Heart left ventricle (tissue), 13 donors: ENCODE measurements around the gene GTF2IRD1.
A peak's percentile ranks its signal among the peaks of the same experiment; 100 is the strongest.

Source experiments
- POLR2A ChIP-seq, 2 donors: fragments of 450-650 bp; IDR thresholded peaks; one replicate each; pipeline ENCODE4 v1.6.1; 2017; ENCODE audit warnings: antibody characterized with exemption in 2 of 2, mild to moderate bottlenecking in 2 of 2, moderate library complexity in 2 of 2
- TF ChIP-seq, protein P1 (sequence below), 12 donors: fragments of 200-600 bp; sonication (generic) in 4 of 12; IDR thresholded peaks; one replicate each; pipeline versions ENCODE4 v1.5.0 to v1.8.0; 2018 to 2022; ENCODE audit warnings: antibody characterized with exemption in 12 of 12, mild to moderate bottlenecking in 5 of 12
- donor health status: ischemic (EF 13 %, LVEDD 7.1; RV severe dilation, severe dysfunction).
- donor health status: DM: no; HTN: yes; CAD: no.
- donor health status: DM: no; HTN: no; CAD: no.
- donor health status: ischemic (EF 25% LVEDD 6.9; RV normal size, moderate dysfunction).
- donor health status: ischemic (EF 25% LVEDD 5.7; RV mildly dilated, moderate dysfunction).
- donor health status: ischemic (EF 35%, LVEDD 5.7; RV mildly dilated, moderate dysfunction).
- donor health status: nonischemic (EF 11% LVEDD 7.7; RV severe dilation, severe dysfunction).
- donor health status: DM: yes; HTN: yes; CAD: no.
- donor health status: PGD.
- donor health status: ischemic (EF 29% LVEDD 5.4; RV normal size, mild dysfunction).
- donor health status: nonischemic (EF 23%, LVEDD 6.1; RV moderate dilation, normal function).

DNA sequence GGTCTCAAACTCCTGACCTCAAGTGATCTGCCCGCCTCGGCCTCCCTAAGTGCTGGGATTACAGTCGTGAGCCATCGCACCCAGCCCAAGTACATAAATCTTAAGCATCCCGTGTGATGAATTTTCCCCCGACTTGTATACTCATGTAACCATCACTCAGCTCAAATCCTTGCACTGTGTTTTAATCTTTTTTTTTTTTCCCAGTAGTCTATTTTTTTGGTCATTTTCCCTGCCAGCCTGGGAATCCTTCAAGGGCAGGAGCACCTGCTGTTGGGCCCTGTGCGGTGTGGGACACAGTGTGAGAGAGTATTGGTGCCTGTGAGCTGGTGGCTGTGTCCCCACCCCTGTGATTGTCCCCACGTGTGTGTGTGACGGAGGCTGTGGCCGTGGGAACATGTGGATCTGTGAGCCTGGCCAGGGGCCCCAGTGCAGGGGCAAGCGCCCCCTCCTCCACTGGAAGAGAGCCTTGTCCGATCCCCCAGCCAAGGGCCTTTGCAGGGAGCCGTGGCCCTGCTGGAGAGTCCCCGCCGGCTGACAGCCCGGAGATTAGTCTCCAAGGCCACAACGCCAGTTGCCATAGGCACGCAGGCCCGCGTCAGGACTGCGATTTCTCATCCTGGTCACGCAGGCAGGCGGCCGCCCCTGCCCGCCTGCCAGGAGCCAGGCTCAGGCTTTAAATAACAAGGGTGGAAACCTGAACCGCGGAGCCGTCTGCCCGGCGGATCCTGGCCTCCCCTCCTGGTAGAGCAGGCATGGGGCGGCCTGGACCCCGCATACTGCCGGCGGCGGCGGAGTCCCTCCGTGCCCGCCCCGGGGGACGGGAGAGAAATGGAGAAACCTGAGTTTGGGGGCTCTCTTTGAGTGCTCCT lies 26.5 kb downstream of the GTF2IRD1 start:
- TF ChIP-seq, protein P1, sequence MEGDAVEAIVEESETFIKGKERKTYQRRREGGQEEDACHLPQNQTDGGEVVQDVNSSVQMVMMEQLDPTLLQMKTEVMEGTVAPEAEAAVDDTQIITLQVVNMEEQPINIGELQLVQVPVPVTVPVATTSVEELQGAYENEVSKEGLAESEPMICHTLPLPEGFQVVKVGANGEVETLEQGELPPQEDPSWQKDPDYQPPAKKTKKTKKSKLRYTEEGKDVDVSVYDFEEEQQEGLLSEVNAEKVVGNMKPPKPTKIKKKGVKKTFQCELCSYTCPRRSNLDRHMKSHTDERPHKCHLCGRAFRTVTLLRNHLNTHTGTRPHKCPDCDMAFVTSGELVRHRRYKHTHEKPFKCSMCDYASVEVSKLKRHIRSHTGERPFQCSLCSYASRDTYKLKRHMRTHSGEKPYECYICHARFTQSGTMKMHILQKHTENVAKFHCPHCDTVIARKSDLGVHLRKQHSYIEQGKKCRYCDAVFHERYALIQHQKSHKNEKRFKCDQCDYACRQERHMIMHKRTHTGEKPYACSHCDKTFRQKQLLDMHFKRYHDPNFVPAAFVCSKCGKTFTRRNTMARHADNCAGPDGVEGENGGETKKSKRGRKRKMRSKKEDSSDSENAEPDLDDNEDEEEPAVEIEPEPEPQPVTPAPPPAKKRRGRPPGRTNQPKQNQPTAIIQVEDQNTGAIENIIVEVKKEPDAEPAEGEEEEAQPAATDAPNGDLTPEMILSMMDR (IDR thresholded peaks at IDR 0.05): no peak
- TF ChIP-seq POLR2A (IDR thresholded peaks at IDR 0.05): peak; percentile 14 to 74
